Measurements from ENCODE around the gene SPECC1.
A peak's percentile ranks its signal among the peaks of the same experiment; 100 is the strongest.

The SPECC1 gene

DNA sequence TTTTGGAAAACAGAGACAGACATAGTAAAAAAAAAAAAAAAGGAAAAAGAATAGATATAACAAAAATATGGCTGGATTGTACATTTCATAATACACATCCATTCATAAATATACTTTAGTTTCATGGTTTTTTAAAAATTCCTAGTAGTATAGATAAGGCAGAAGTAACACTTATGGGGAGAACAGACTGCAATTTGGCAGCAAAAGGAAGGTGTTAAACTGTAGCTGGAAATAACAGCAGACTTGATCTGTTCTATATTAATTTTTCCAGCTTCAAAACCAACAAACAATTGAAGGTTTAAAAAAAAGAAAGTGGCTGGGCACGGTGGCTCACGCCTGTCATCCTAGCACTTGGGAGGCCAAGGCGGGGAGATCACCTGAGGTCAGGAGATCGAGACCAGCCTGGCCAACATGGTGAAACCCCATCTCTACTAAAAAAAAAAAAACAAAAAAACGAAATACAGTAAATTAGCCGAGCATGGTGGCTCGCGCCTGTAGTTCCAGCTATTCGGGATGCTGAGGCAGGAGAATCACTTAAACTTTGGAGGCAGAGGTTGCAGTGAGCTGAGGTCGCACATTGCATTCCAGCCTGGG lies 191.8 kb downstream of the SPECC1 start:
- H3K27ac ChIP-seq: peak overlapping the region; percentile 36; the same call in 1 of the 2 replicates
- no peak for DNase-seq (ENCODE audit: low spot score)
- ChIA-PET CTCF (no interaction called here), POLR2A (ENCODE audit: low non-redundant PET) (no interaction called here)
- TF ChIP-seq CTCF (conservative IDR thresholded peaks at IDR 0.05; ENCODE audit: low read depth): no peak

DNA sequence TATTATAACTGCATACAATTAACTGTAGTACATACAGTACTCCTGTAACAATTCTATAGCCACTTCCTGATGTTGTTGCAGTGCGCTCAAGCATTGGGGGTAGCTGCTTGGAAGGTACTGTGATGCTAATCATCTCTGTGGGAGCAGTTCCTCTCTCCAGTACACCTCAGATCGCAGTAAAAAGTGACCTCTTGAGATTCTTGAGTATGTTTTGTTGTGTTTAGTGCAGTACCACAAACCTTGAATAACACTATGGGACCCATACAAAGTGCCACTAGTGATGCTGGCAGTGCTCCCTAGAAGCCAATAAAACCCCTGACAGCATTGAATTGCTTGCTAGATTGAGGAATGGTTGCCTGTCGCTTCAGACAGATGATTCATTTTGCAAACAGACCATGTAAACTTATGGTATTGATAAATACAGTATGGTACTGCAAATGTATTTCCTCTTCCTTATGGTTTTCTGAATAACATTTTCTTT lies 193.0 kb downstream of the SPECC1 start:
- ChIA-PET POLR2A (ENCODE audit: low non-redundant PET) (no interaction called here), CTCF (no interaction called here)
- no peak for DNase-seq (ENCODE audit: low spot score)
- no peak overlapping the region for H3K27ac ChIP-seq
- TF ChIP-seq CTCF (conservative IDR thresholded peaks at IDR 0.05; ENCODE audit: low read depth): no peak

- ChIA-PET CTCF (no interaction called here), POLR2A (ENCODE audit: low non-redundant PET) (no interaction called here)
- no peak overlapping the region for H3K27ac ChIP-seq
- DNase-seq (ENCODE audit: low spot score): no peak
- TF ChIP-seq CTCF (conservative IDR thresholded peaks at IDR 0.05; ENCODE audit: low read depth): no peak
Observed at GRCh38 chr17:20203018-20203417, 193.9 kb downstream of the SPECC1 start.

DNA sequence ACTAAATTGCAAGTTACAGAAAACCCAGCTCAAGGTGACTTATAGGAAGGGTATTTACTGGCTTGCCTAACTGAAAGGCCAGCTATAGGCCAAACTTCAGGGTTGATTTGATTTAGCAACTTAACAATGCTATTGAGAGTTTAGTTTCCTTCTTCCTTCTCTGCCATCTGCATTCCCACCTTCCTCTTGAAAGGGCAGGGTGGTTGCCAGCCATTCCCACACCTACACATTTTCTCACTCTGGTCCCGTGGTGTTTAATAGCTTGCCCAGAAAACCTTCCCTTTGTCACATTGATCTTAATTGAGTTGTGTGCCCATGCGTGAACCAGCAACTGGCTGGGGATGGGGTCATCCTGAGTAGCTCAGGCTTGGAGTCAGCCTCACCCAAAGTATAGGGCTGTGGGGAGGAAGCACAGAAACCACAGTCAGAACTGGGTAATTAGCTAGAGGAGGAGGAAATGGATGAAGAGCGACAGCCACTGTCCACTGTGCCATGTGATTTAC lies 194.7 kb downstream of the SPECC1 start:
- DNase-seq (ENCODE audit: low spot score): no peak
- no peak overlapping the region for H3K27ac ChIP-seq
- ChIA-PET POLR2A (ENCODE audit: low non-redundant PET) (no interaction called here), CTCF (no interaction called here)
- no peak for TF ChIP-seq CTCF (conservative IDR thresholded peaks at IDR 0.05; ENCODE audit: low read depth)

DNA sequence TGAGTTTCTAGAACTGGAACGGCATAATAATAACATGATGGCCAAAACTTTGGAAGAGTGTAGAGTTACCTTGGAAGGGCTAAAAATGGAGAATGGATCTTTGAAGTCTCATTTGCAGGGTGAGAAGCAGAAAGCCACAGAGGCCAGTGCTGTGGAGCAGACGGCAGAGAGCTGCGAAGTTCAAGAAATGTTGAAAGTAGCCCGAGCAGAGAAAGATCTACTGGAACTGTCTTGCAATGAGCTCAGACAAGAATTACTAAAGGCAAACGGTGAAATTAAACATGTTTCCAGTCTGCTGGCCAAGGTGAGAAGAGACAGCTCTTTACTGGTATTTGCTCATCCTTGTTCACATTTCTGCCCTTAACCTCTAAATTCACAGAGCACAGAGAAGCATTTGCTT lies 196.4 kb downstream of the SPECC1 start:
- CTCF ChIA-PET: interaction anchor here (0.7 kb wide), 1 partner anchor 10 kb away, joined by 3 read pairs; no protein-coding TSS in a partner anchor
- H3K27ac ChIP-seq: peak overlapping the region; percentile 20; the same call in 1 of the 2 replicates
- TF ChIP-seq CTCF (conservative IDR thresholded peaks at IDR 0.05; ENCODE audit: low read depth): no peak
- no peak for DNase-seq (ENCODE audit: low spot score)
- POLR2A ChIA-PET (ENCODE audit: low non-redundant PET): no interaction called here

DNA sequence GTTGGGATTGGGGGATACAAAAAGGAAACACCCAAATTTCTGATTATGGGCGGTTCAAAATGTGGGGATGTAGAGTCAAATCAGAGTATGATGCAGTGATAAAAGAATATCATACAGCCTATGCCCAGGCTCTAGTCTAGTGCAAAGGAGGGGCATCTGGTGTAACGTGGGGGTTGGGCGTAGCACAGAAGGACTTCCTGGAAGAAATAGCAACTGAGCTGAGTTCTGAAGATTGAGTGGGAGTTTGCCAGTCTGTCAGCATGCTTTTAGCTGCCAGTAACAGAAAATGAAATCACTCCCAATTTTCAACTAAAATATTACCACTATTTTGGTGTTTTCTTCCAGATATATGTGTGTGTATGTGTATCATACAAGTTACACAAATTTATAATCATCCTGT lies 196.9 kb downstream of the SPECC1 start:
- CTCF ChIA-PET: no interaction called here
- POLR2A ChIA-PET (ENCODE audit: low non-redundant PET): no interaction called here
- TF ChIP-seq CTCF (conservative IDR thresholded peaks at IDR 0.05; ENCODE audit: low read depth): no peak
- H3K27ac ChIP-seq: peak overlapping the region; percentile 20; the same call in 1 of the 2 replicates
- DNase-seq (ENCODE audit: low spot score): no peak

Measured in RWPE1 (cell line).